Tibial artery (tissue), 4 donors: ENCODE measurements around the gene ASGR1.
A peak's percentile ranks its signal among the peaks of the same experiment; 100 is the strongest.

Experiments used
- DNase-seq, 2 donors: peaks; one replicate each; pipeline ENCODE4 v3.0.0-alpha.2; 2019
- H3K27ac ChIP-seq, 2 donors: fragments of 200-600 bp; sonication (generic) in 1 of 2; 1 replicate in 1 of 2; 2 replicates in 1 of 2; pipeline ENCODE4 v1.5.1; 2018 to 2019; ENCODE audit warnings: mild to moderate bottlenecking in 1 of 2
- H3K27me3 ChIP-seq, 2 donors: fragments of 200-600 bp; sonication (generic) in 1 of 2; one replicate each; pipeline versions ENCODE4 v1.5.1 to v1.6.0; 2016 to 2019
- H3K36me3 ChIP-seq, 3 donors: fragments of 200-600 bp; sonication (generic) in 2 of 3; one replicate each; pipeline ENCODE4 v1.5.1; 2016 to 2019; ENCODE audit warnings: mild to moderate bottlenecking in 2 of 3
- H3K4me1 ChIP-seq, 4 donors: fragments of 200-600 bp; sonication (generic) in 2 of 4; 1 replicate in 3 of 4; 2 replicates in 1 of 4; pipeline ENCODE4 v1.5.1; 2016 to 2019
- H3K4me3 ChIP-seq, 2 donors: fragments of 200-600 bp; sonication (generic) in 1 of 2; 1 replicate in 1 of 2; 2 replicates in 1 of 2; pipeline ENCODE4 v1.5.1; 2018 to 2019; ENCODE audit warnings: mild to moderate bottlenecking in 2 of 2
- H3K9me3 ChIP-seq, 3 donors: fragments of 200-600 bp; sonication (generic) in 1 of 3; one replicate each; pipeline ENCODE4 v1.5.1; 2016 to 2019
- intact Hi-C: fragments of 100-400 bp; cut with DNase I; formaldehyde crosslinking; loops from one replicate; pipeline ENCODE4 v1.15.0; 2023; ENCODE audit warnings: low total_unique reads
- TF ChIP-seq, protein P1 (sequence below), 2 experiments: fragments of 200-600 bp in 1 of 2; fragments of 450-650 bp in 1 of 2; IDR thresholded peaks; one replicate each; pipeline ENCODE4 v1.5.1; 2017 to 2019; ENCODE audit warnings: antibody characterized with exemption in 2 of 2, mild to moderate bottlenecking in 1 of 2, moderate library complexity in 1 of 2

ASGR1 gene

DNA sequence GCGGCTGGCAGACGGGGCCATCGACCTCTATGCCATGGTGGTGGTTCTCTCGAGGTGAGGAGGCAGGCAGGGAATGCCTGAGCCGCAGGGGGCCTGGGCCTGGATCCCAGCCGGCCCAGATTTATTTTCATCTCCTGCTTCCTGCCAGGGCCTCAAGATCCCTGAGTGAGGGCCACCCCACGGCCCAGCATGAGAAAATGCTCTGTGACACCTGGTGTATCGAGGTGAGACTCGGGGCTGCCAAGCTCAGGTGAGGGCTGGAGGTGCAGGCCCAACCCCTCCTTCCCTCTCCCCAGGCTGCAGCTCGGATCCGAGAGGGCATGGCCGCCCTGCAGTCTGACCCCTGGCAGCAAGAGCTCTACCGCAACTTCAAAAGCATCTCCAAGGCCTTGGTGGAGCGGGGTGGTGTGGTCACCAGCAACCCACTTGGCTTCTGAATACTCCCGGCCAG lies 45.5 kb upstream of the ASGR1 start:
- Histone ChIP-seq H3K4me1 (peaks cover 0 to 25% (median 15%) of the 10 kb centered on the region in 4 donors), H3K27me3 (no peaks in the 10 kb centered on the region), H3K9me3 (no peaks in the 10 kb centered on the region), H3K27ac (no peak overlapping the region), H3K36me3 (peaks cover 47 to 88% (median 72%) of the 10 kb centered on the region in 3 donors), H3K4me3 (no peak overlapping the region)
- TF ChIP-seq, protein P1, sequence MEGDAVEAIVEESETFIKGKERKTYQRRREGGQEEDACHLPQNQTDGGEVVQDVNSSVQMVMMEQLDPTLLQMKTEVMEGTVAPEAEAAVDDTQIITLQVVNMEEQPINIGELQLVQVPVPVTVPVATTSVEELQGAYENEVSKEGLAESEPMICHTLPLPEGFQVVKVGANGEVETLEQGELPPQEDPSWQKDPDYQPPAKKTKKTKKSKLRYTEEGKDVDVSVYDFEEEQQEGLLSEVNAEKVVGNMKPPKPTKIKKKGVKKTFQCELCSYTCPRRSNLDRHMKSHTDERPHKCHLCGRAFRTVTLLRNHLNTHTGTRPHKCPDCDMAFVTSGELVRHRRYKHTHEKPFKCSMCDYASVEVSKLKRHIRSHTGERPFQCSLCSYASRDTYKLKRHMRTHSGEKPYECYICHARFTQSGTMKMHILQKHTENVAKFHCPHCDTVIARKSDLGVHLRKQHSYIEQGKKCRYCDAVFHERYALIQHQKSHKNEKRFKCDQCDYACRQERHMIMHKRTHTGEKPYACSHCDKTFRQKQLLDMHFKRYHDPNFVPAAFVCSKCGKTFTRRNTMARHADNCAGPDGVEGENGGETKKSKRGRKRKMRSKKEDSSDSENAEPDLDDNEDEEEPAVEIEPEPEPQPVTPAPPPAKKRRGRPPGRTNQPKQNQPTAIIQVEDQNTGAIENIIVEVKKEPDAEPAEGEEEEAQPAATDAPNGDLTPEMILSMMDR (IDR thresholded peaks at IDR 0.05) = no peak
- intact Hi-C loops = no loop called here
- no peak for DNase-seq

DNA sequence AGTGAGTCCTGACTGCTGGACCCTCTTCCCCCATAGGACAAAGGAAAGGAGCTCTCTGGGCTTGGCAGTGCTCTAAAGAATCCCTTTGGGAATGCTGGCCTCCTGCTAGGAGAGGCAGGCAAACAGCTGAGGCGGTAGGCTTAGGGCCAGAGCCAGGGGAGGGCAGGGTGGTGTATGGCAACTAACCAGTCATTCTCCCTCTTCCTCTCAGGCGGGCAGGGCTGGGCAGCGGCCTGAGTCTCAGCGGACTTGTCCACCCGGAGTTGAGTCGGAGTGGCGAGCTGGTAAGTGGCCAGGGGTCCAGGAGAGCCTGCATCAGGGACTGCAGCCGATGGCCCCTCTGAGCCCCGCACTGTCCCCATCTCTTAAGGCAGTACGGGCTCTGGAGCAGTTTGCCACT lies 44.9 kb upstream of the ASGR1 start:
- DNase-seq = no peak
- Histone ChIP-seq H3K27ac (no peak overlapping the region), H3K27me3 (no peaks in the 10 kb centered on the region), H3K4me1 (peaks cover 0 to 30% (median 20%) of the 10 kb centered on the region in 4 donors), H3K36me3 (peaks cover 43 to 82% (median 66%) of the 10 kb centered on the region in 3 donors), H3K4me3 (no peak overlapping the region), H3K9me3 (no peaks in the 10 kb centered on the region)
- intact Hi-C loops = no loop called here
- TF ChIP-seq, protein P1 (IDR thresholded peaks at IDR 0.05) = no peak

DNA sequence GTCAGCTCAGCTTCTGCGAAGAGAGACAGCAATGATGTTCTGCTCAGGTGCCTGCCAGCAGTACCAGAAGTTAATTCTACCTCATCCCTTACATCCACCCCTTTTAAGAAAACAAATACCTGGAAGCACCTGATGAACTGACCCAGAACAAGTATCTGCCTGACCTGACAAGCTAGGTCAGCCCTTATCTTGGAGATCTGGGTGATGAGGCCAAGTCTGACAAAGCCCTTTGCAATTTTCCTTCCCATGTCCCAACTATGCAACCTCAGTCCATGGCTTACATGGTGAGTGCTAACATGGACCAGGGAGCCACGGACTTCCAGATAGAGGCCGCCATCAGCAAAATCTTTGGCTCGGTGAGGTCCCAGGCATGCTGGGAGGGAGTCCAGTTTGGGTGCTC lies 44.2 kb upstream of the ASGR1 start:
- TF ChIP-seq, protein P1 (IDR thresholded peaks at IDR 0.05) = no peak
- DNase-seq = no peak
- Histone ChIP-seq H3K27me3 (no peaks in the 10 kb centered on the region), H3K9me3 (no peaks in the 10 kb centered on the region), H3K36me3 (peaks cover 35 to 75% (median 59%) of the 10 kb centered on the region in 3 donors), H3K4me1 (peaks cover 0 to 32% (median 23%) of the 10 kb centered on the region in 4 donors), H3K4me3 (no peak overlapping the region), H3K27ac (no peak overlapping the region)
- intact Hi-C loops = no loop called here

DNA sequence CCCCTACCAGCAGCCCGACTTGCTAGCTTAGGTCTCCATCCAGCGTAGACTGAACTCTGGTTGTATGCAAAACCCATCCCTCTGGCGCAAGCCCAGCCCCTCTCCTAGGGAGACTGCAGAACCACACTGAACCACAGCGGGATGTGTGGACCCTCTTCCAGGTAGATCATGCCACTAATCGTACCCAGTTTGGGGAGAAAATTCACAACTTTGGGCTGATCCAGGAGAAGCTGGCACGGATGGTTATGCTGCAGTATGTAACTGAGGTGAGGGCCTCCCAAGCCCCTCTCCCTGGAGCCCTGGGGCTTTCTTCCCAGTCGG lies 43.8 kb upstream of the ASGR1 start:
- DNase-seq = no peak
- Histone ChIP-seq H3K4me3 (no peak overlapping the region), H3K27me3 (no peaks in the 10 kb centered on the region), H3K4me1 (peaks cover 0 to 32% (median 25%) of the 10 kb centered on the region in 4 donors), H3K27ac (no peak overlapping the region), H3K9me3 (no peaks in the 10 kb centered on the region), H3K36me3 (peaks cover 32 to 70% (median 55%) of the 10 kb centered on the region in 3 donors)
- TF ChIP-seq, protein P1 (IDR thresholded peaks at IDR 0.05) = no peak
- intact Hi-C loops = no loop called here

DNA sequence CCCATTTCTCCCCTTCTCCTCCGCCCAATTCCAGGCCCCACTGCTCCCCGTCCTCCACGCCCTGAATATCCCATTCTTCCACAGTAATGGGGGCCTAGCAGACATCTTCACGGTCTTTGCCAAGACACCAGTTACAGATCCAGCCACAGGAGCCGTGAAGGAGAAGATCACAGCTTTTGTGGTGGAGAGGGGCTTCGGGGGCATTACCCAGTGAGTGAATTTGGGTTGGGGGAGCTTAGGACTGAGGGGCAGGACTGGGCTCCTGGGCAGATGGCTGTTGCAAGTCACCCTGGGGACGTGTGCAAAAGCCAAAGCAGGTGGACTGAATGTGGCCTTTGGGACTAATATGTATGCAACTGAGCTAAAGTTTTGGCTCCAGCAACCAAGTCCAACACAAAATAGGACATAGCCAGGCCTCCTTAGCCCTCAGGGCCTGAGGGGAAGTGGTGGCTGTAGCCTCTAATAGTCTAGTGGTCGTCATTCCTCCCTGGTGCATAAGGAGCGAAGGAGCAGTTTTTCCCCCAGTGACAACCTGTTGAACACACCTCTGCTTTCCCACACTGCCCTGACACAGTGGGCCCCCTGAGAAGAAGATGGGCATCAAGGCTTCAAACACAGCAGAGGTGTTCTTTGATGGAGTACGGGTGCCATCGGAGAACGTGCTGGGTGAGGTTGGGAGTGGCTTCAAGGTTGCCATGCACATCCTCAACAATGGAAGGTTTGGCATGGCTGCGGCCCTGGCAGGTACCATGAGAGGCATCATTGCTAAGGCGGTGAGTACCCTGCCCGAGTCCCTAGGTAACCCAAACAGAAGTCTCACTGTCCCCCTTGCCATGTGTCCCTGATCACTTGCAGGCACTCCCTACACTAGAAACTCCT lies 43.2 kb upstream of the ASGR1 start:
- no peak for DNase-seq
- TF ChIP-seq, protein P1 (IDR thresholded peaks at IDR 0.05) = no peak
- H3K27me3 ChIP-seq = peaks cover 0 to under 1% of the 10 kb centered on the region in 2 donors
- peak overlapping the region in 1 of 2 donors; percentile 92 for H3K27ac ChIP-seq
- peaks cover 29 to 64% (median 49%) of the 10 kb centered on the region in 3 donors for H3K36me3 ChIP-seq
- H3K4me1 ChIP-seq = peaks cover 0 to 38% (median 25%) of the 10 kb centered on the region in 4 donors
- no peak overlapping the region for H3K4me3 ChIP-seq
- intact Hi-C loops = no loop called here
- H3K9me3 ChIP-seq = no peaks in the 10 kb centered on the region
